Activated naive CD8-positive, alpha-beta T cell (primary cell): Measurements from ENCODE around the gene NIPBL.
"Not testable (repeated sequence)": the region's sequence is repeated elsewhere in the genome, so short reads cannot be mapped to it uniquely, and the experiment has no call there.

Experiments
- H3K27ac Mint-ChIP-seq: one replicate; pipeline ENCODE4 v1.8.0; 2021; ENCODE audit warnings: mixed read lengths
- H3K27me3 Mint-ChIP-seq: one replicate; pipeline ENCODE4 v1.8.0; 2021; ENCODE audit warnings: mixed read lengths
- H3K36me3 Mint-ChIP-seq: one replicate; pipeline ENCODE4 v1.8.0; 2021; ENCODE audit warnings: mixed read lengths
- H3K4me1 Mint-ChIP-seq: one replicate; pipeline ENCODE4 v1.8.0; 2021; ENCODE audit warnings: low read depth, mixed read lengths
- H3K4me3 Mint-ChIP-seq: one replicate; pipeline ENCODE4 v1.8.0; 2021; ENCODE audit warnings: mild to moderate bottlenecking, mixed read lengths
- H3K9me3 Mint-ChIP-seq: one replicate; pipeline ENCODE4 v1.8.0; 2021; ENCODE audit warnings: low read depth, mixed read lengths

NIPBL gene

GRCh38 chr5:36886791-36887190 lies 10.2 kb downstream of the NIPBL start:
- Mint-ChIP-seq H3K27me3 (no peaks in the 10 kb centered on the region), H3K36me3 (peaks cover 11% of the 10 kb centered on the region), H3K9me3 (no peaks in the 10 kb centered on the region), H3K4me1 (peaks cover 72% of the 10 kb centered on the region), H3K4me3 (peak overlapping the region; percentile 11), H3K27ac (peak overlapping the region; percentile 3)

- Mint-ChIP-seq H3K27ac (peak overlapping the region; percentile 55), H3K9me3 (no peaks in the 10 kb centered on the region), H3K27me3 (no peaks in the 10 kb centered on the region), H3K4me1 (peaks cover 67% of the 10 kb centered on the region), H3K4me3 (peak overlapping the region; percentile 56), H3K36me3 (peaks cover 14% of the 10 kb centered on the region)
Measured at GRCh38 chr5:36887532-36887931, 11.0 kb downstream of the NIPBL start.

GRCh38 chr5:36888303-36888702 lies 11.7 kb downstream of the NIPBL start:
- Mint-ChIP-seq H3K27me3 (no peaks in the 10 kb centered on the region), H3K27ac (peak overlapping the region; percentile 55), H3K9me3 (no peaks in the 10 kb centered on the region), H3K4me1 (peaks cover 68% of the 10 kb centered on the region), H3K4me3 (peak overlapping the region; percentile 56), H3K36me3 (peaks cover 14% of the 10 kb centered on the region)

- no peaks in the 10 kb centered on the region for H3K9me3 Mint-ChIP-seq
- H3K4me3 Mint-ChIP-seq, result peak overlapping the region; percentile 27
- H3K36me3 Mint-ChIP-seq, result peaks cover 14% of the 10 kb centered on the region
- peaks cover 68% of the 10 kb centered on the region for H3K4me1 Mint-ChIP-seq
- H3K27me3 Mint-ChIP-seq, result no peaks in the 10 kb centered on the region
- H3K27ac Mint-ChIP-seq, result peak overlapping the region; percentile 72
Measured at GRCh38 chr5:36889264-36889663, 12.7 kb downstream of the NIPBL start.

GRCh38 chr5:36891266-36891665 lies 14.7 kb downstream of the NIPBL start:
- H3K9me3 Mint-ChIP-seq, result no peaks in the 10 kb centered on the region
- H3K27me3 Mint-ChIP-seq, result no peaks in the 10 kb centered on the region

GRCh38 chr5:36892085-36892830 lies 15.7 kb downstream of the NIPBL start:
- not testable (repeated sequence) for H3K4me3 Mint-ChIP-seq, H3K9me3 Mint-ChIP-seq, H3K27ac Mint-ChIP-seq, H3K27me3 Mint-ChIP-seq
- peaks cover 11% of the 10 kb centered on the region for H3K36me3 Mint-ChIP-seq
- peaks cover 68% of the 10 kb centered on the region for H3K4me1 Mint-ChIP-seq

More at GRCh38 chr5:36891266-36891665, 14.7 kb downstream of the NIPBL start:
- peaks cover 71% of the 10 kb centered on the region for H3K4me1 Mint-ChIP-seq
- H3K27ac Mint-ChIP-seq, result peak overlapping the region; percentile 14
- H3K36me3 Mint-ChIP-seq, result peaks cover 11% of the 10 kb centered on the region
- H3K4me3 Mint-ChIP-seq, result no peak overlapping the region

GRCh38 chr5:36894954-36895353 lies 18.4 kb downstream of the NIPBL start:
- H3K27ac Mint-ChIP-seq, result no peak overlapping the region
- no peaks in the 10 kb centered on the region for H3K27me3 Mint-ChIP-seq
- H3K36me3 Mint-ChIP-seq, result peaks cover 10% of the 10 kb centered on the region
- H3K4me1 Mint-ChIP-seq, result peaks cover 65% of the 10 kb centered on the region
- no peaks in the 10 kb centered on the region for H3K9me3 Mint-ChIP-seq
- H3K4me3 Mint-ChIP-seq, result no peak overlapping the region

GRCh38 chr5:36896476-36896875 lies 19.9 kb downstream of the NIPBL start:
- no peaks in the 10 kb centered on the region for H3K9me3 Mint-ChIP-seq
- H3K4me1 Mint-ChIP-seq, result peaks cover 66% of the 10 kb centered on the region
- H3K27ac Mint-ChIP-seq, result peak overlapping the region; percentile 25
- no peaks in the 10 kb centered on the region for H3K27me3 Mint-ChIP-seq
- peak overlapping the region; percentile 47 for H3K4me3 Mint-ChIP-seq
- peaks cover 7% of the 10 kb centered on the region for H3K36me3 Mint-ChIP-seq

GRCh38 chr5:36897616-36898015 lies 21.0 kb downstream of the NIPBL start:
- Mint-ChIP-seq H3K36me3 (peaks cover 7% of the 10 kb centered on the region), H3K9me3 (peaks cover 7% of the 10 kb centered on the region), H3K4me1 (peaks cover 71% of the 10 kb centered on the region), H3K27me3 (no peaks in the 10 kb centered on the region), H3K4me3 (peak overlapping the region; percentile 48), H3K27ac (peak overlapping the region; percentile 72)

GRCh38 chr5:36899860-36900259 lies 23.3 kb downstream of the NIPBL start:
- Mint-ChIP-seq H3K27me3 (no peaks in the 10 kb centered on the region), H3K4me3 (peak overlapping the region; percentile 12), H3K9me3 (peaks cover 8% of the 10 kb centered on the region), H3K36me3 (peaks cover 7% of the 10 kb centered on the region), H3K4me1 (peaks cover 75% of the 10 kb centered on the region), H3K27ac (peak overlapping the region; percentile 16)

- H3K27ac Mint-ChIP-seq, result no peak overlapping the region
- H3K4me1 Mint-ChIP-seq, result peaks cover 75% of the 10 kb centered on the region
- H3K4me3 Mint-ChIP-seq, result no peak overlapping the region
- no peaks in the 10 kb centered on the region for H3K27me3 Mint-ChIP-seq
- H3K9me3 Mint-ChIP-seq, result peaks cover 10% of the 10 kb centered on the region
- peaks cover 8% of the 10 kb centered on the region for H3K36me3 Mint-ChIP-seq
Measured at GRCh38 chr5:36900283-36900682, 23.7 kb downstream of the NIPBL start.

- H3K36me3 Mint-ChIP-seq, H3K27me3 Mint-ChIP-seq, H3K27ac Mint-ChIP-seq, H3K4me3 Mint-ChIP-seq: not testable (repeated sequence)
- H3K9me3 Mint-ChIP-seq, result peaks cover 11% of the 10 kb centered on the region
- peaks cover 69% of the 10 kb centered on the region for H3K4me1 Mint-ChIP-seq
Measured at GRCh38 chr5:36901077-36901476, 24.5 kb downstream of the NIPBL start.

GRCh38 chr5:36901856-36902255 lies 25.3 kb downstream of the NIPBL start:
- H3K27ac Mint-ChIP-seq, result peak overlapping the region; percentile 1
- H3K9me3 Mint-ChIP-seq, result peaks cover 11% of the 10 kb centered on the region
- peak overlapping the region; percentile 3 for H3K4me3 Mint-ChIP-seq
- H3K4me1 Mint-ChIP-seq, result peaks cover 71% of the 10 kb centered on the region
- H3K27me3 Mint-ChIP-seq, result no peaks in the 10 kb centered on the region
- peaks cover 9% of the 10 kb centered on the region for H3K36me3 Mint-ChIP-seq

- peak overlapping the region; percentile 22 for H3K27ac Mint-ChIP-seq
- peaks cover 9% of the 10 kb centered on the region for H3K36me3 Mint-ChIP-seq
- peaks cover 11% of the 10 kb centered on the region for H3K9me3 Mint-ChIP-seq
- peak overlapping the region; percentile 3 for H3K4me3 Mint-ChIP-seq
- H3K4me1 Mint-ChIP-seq, result peaks cover 71% of the 10 kb centered on the region
- no peaks in the 10 kb centered on the region for H3K27me3 Mint-ChIP-seq
Measured at GRCh38 chr5:36902353-36902752, 25.8 kb downstream of the NIPBL start.

GRCh38 chr5:36904677-36905076 lies 28.1 kb downstream of the NIPBL start:
- H3K36me3 Mint-ChIP-seq, result peaks cover 9% of the 10 kb centered on the region
- peaks cover 77% of the 10 kb centered on the region for H3K4me1 Mint-ChIP-seq
- peak overlapping the region; percentile 3 for H3K4me3 Mint-ChIP-seq

More at GRCh38 chr5:36904677-36905076, 28.1 kb downstream of the NIPBL start:
- H3K27me3 Mint-ChIP-seq, result no peaks in the 10 kb centered on the region
- H3K9me3 Mint-ChIP-seq, result peaks cover 11% of the 10 kb centered on the region
- peak overlapping the region; percentile 4 for H3K27ac Mint-ChIP-seq
